Neuronal stem cell (in vitro differentiated cells): ENCODE results near the gene JOSD2.
A peak's percentile ranks its signal among the peaks of the same experiment; 100 is the strongest.

Experiments used
- DNase-seq: peaks from one replicate; pipeline ENCODE4 v3.0.0-alpha.2; 2013; ENCODE audit warnings: low spot score
- H2AFZ ChIP-seq: one replicate; pipeline ENCODE4 v1.6.1; 2013; ENCODE audit warnings: mild to moderate bottlenecking, low read length, inconsistent platforms
- H2AK5ac ChIP-seq: 2 replicates; pipeline ENCODE4 v1.6.1; 2013; ENCODE audit warnings: low read depth, mild to moderate bottlenecking, inconsistent platforms, low read length, moderate library complexity, mixed read lengths
- H2BK120ac ChIP-seq: 2 replicates; pipeline ENCODE4 v1.6.1; 2013; ENCODE audit warnings: low read depth, mild to moderate bottlenecking, inconsistent platforms, low read length, moderate library complexity, mixed read lengths
- H2BK12ac ChIP-seq: one replicate; pipeline ENCODE4 v1.6.1; 2013; ENCODE audit warnings: low read length, inconsistent platforms
- H2BK15ac ChIP-seq: 2 replicates; pipeline ENCODE4 v1.6.1; 2013; ENCODE audit warnings: mild to moderate bottlenecking, low read length, inconsistent platforms, mixed read lengths
- H2BK5ac ChIP-seq: one replicate; pipeline ENCODE4 v1.6.1; 2013; ENCODE audit warnings: inconsistent platforms, mild to moderate bottlenecking, low read length, moderate library complexity
- H3K14ac ChIP-seq: one replicate; pipeline ENCODE4 v1.6.1; 2013; ENCODE audit warnings: low read length, inconsistent platforms
- H3K18ac ChIP-seq: 2 replicates; pipeline ENCODE4 v1.6.1; 2013; ENCODE audit warnings: low read length, inconsistent platforms
- H3K23ac ChIP-seq: 2 replicates; pipeline ENCODE4 v1.6.1; 2013; ENCODE audit warnings: low read depth, mild to moderate bottlenecking, mixed read lengths, low read length, inconsistent platforms; ENCODE audit not compliant: poor library complexity
- H3K27ac ChIP-seq: replicated peaks from 3 replicates; pipeline ENCODE4 v1.5.1; 2013; ENCODE audit warnings: low read length, inconsistent platforms
- H3K27me3 ChIP-seq, 3 experiments: 2 replicates each; pipeline ENCODE4 v1.6.1; 2013; ENCODE audit warnings: low read length in 3 of 3, mild to moderate bottlenecking in 2 of 3, inconsistent platforms in 1 of 3, low read depth in 1 of 3, mixed read lengths in 1 of 3, moderate library complexity in 1 of 3; ENCODE audit not compliant: control insufficient read depth in 3 of 3, insufficient read depth in 3 of 3
- H3K36me3 ChIP-seq, 2 donors: replicated peaks in 1 of 2; 2 replicates each; pipeline ENCODE4 v1.6.1; 2013; ENCODE audit warnings: low read length in 2 of 2; ENCODE audit not compliant: control insufficient read depth in 2 of 2, insufficient read depth in 2 of 2
- H3K4ac ChIP-seq: 2 replicates; pipeline ENCODE4 v1.6.1; 2013; ENCODE audit warnings: inconsistent platforms, mild to moderate bottlenecking, low read length, moderate library complexity
- H3K4me1 ChIP-seq, 2 donors: 1 replicate in 1 of 2; 2 replicates in 1 of 2; pipeline ENCODE4 v1.6.1; 2013; ENCODE audit warnings: low read length in 2 of 2, low read depth in 1 of 2; ENCODE audit not compliant: control insufficient read depth in 2 of 2, insufficient read depth in 1 of 2
- H3K4me2 ChIP-seq: one replicate; pipeline ENCODE4 v1.6.1; 2013; ENCODE audit warnings: mild to moderate bottlenecking, low read length, inconsistent platforms; ENCODE audit not compliant: insufficient read depth, poor library complexity, severe bottlenecking
- H3K4me3 ChIP-seq, 2 donors: 2 replicates each; pipeline ENCODE4 v1.5.1; 2013; ENCODE audit warnings: low read length in 2 of 2, mild to moderate bottlenecking in 2 of 2, inconsistent platforms in 1 of 2, moderate library complexity in 1 of 2
- H3K79me1 ChIP-seq: one replicate; pipeline ENCODE4 v1.6.1; 2013; ENCODE audit warnings: low read depth, mild to moderate bottlenecking, inconsistent platforms, low read length, moderate library complexity
- H3K9ac ChIP-seq: one replicate; pipeline ENCODE4 v1.6.1; 2013; ENCODE audit warnings: mild to moderate bottlenecking, low read depth, low read length, inconsistent platforms; ENCODE audit not compliant: poor library complexity
- H3K9me3 ChIP-seq, 2 donors: replicated peaks in 1 of 2; 2 replicates each; pipeline versions ENCODE3 to v1.6.1; 2013; ENCODE audit warnings: low read length in 2 of 2, mild to moderate bottlenecking in 2 of 2, inconsistent platforms in 1 of 2, low read depth in 1 of 2, mixed read lengths in 1 of 2, moderate library complexity in 1 of 2; ENCODE audit not compliant: control insufficient read depth in 2 of 2, insufficient read depth in 1 of 2
- H4K8ac ChIP-seq: one replicate; pipeline ENCODE4 v1.6.1; 2013; ENCODE audit warnings: low read depth, mild to moderate bottlenecking, inconsistent platforms, low read length, moderate library complexity
- H4K91ac ChIP-seq: one replicate; pipeline ENCODE4 v1.6.1; 2013; ENCODE audit warnings: low read length, low read depth, mild to moderate bottlenecking, inconsistent platforms; ENCODE audit not compliant: poor library complexity
- WGBS, 2 donors: extraction: QIAGEN DNeasy Blood & Tissue Kit; methylation state at CpG; one replicate each; pipeline ENCODE4 v1.1.7; 2013; ENCODE audit warnings: missing lambda C conversion rate in 2 of 2, mixed read lengths in 1 of 2; ENCODE audit not compliant: insufficient read length in 2 of 2, insufficient replicate concordance in 1 of 2; ENCODE audit errors: extremely low coverage in 2 of 2; 5-methylcytosine and 5-hydroxymethylcytosine counted together

JOSD2 gene

GRCh38 chr19:50465000-50465399 lies 46.0 kb downstream of the JOSD2 start:
- Histone ChIP-seq H4K8ac (no peak overlapping the region), H3K4me1 (peaks cover 13 to 14% of the 10 kb centered on the region in 2 donors), H3K4me2 (no peak overlapping the region), H2BK15ac (peak overlapping the region; percentile 62), H3K18ac (peak overlapping the region; percentile 80), H3K27ac (no peak overlapping the region), H3K9ac (peak overlapping the region; percentile 10), H3K27me3 (peaks cover 0 to 7% (median 0%) of the 10 kb centered on the region in 3 experiments), H4K91ac (no peak overlapping the region), H3K23ac (no peak overlapping the region), H2BK12ac (peak overlapping the region; percentile 0), H3K36me3 (no peaks in the 10 kb centered on the region), H3K4ac (no peak overlapping the region), H2AFZ (no peak overlapping the region), H3K9me3 (no peaks in the 10 kb centered on the region), H2BK120ac (no peak overlapping the region), H3K4me3 (no peak overlapping the region), H2BK5ac (peak overlapping the region; percentile 75), H3K14ac (no peak overlapping the region), H3K79me1 (peaks cover 2% of the 10 kb centered on the region), H2AK5ac (peak overlapping the region; percentile 99)
- no CpG with 5 or more reads among the region's 13 CpGs for WGBS, 2 donors
- DNase-seq: no peak

GRCh38 chr19:50464348-50464747 lies 46.6 kb downstream of the JOSD2 start:
- Histone ChIP-seq H3K79me1 (peaks cover 2% of the 10 kb centered on the region), H3K36me3 (no peaks in the 10 kb centered on the region), H2BK5ac (no peak overlapping the region), H2BK15ac (peak overlapping the region; percentile 62), H3K23ac (peak overlapping the region; percentile 22), H3K4me3 (peak overlapping the region in 1 of 2 donors; percentile 46), H2AK5ac (peak overlapping the region; percentile 99), H3K9ac (no peak overlapping the region), H3K9me3 (no peaks in the 10 kb centered on the region), H2AFZ (no peak overlapping the region), H3K4me1 (peaks cover 13 to 14% of the 10 kb centered on the region in 2 donors), H3K27ac (no peak overlapping the region), H3K14ac (no peak overlapping the region), H3K4ac (no peak overlapping the region), H4K91ac (no peak overlapping the region), H2BK12ac (no peak overlapping the region), H3K27me3 (peaks cover 0 to 6% (median 0%) of the 10 kb centered on the region in 3 experiments), H2BK120ac (no peak overlapping the region), H3K18ac (peak overlapping the region; percentile 2), H3K4me2 (no peak overlapping the region), H4K8ac (no peak overlapping the region)
- DNase-seq: no peak
- WGBS, 2 donors: no CpG with 5 or more reads among the region's 19 CpGs

GRCh38 chr19:50462970-50463369 lies 48.0 kb downstream of the JOSD2 start:
- Histone ChIP-seq H3K9me3 (no peaks in the 10 kb centered on the region), H2AK5ac (no peak overlapping the region), H3K23ac (no peak overlapping the region), H3K9ac (no peak overlapping the region), H3K4me1 (peaks cover 13 to 14% of the 10 kb centered on the region in 2 donors), H3K4me3 (no peak overlapping the region), H2BK120ac (no peak overlapping the region), H4K91ac (no peak overlapping the region), H3K18ac (no peak overlapping the region), H3K27ac (no peak overlapping the region), H2BK12ac (no peak overlapping the region), H2BK15ac (peak overlapping the region; percentile 33), H3K4ac (no peak overlapping the region), H3K14ac (no peak overlapping the region), H4K8ac (no peak overlapping the region), H3K27me3 (no peaks in the 10 kb centered on the region), H2AFZ (no peak overlapping the region), H3K4me2 (no peak overlapping the region), H3K36me3 (no peaks in the 10 kb centered on the region), H3K79me1 (peaks cover 2% of the 10 kb centered on the region), H2BK5ac (no peak overlapping the region)
- no CpG with 5 or more reads among the region's 7 CpGs for WGBS, 2 donors
- no peak for DNase-seq

- Histone ChIP-seq H3K79me1 (peaks cover 2% of the 10 kb centered on the region), H2BK5ac (no peak overlapping the region), H3K27me3 (peaks cover 0 to 3% (median 0%) of the 10 kb centered on the region in 3 experiments), H3K18ac (peak overlapping the region; percentile 44), H2AK5ac (peak overlapping the region; percentile 99), H2BK120ac (peak overlapping the region; percentile 56), H3K14ac (peak overlapping the region; percentile 71), H2BK12ac (peak overlapping the region; percentile 100), H3K36me3 (no peaks in the 10 kb centered on the region), H3K4me3 (no peak overlapping the region), H2BK15ac (peak overlapping the region; percentile 99), H3K9ac (peak overlapping the region; percentile 80), H3K23ac (no peak overlapping the region), H3K27ac (no peak overlapping the region), H3K4me1 (peaks cover 5 to 11% of the 10 kb centered on the region in 2 donors), H3K4ac (no peak overlapping the region), H3K4me2 (no peak overlapping the region), H3K9me3 (no peaks in the 10 kb centered on the region), H2AFZ (peak overlapping the region; percentile 52), H4K91ac (peak overlapping the region; percentile 85), H4K8ac (peak overlapping the region; percentile 17)
- peak; percentile 71 for DNase-seq
- WGBS, 2 donors: no CpG with 5 or more reads among the region's 28 CpGs
These were observed 49.7 kb downstream of the JOSD2 start for GRCh38 chr19:50461066-50461875.
